IMR-90 (cell line): ENCODE results near the gene PRR23E. TPM values are rescaled to one million over a fixed set of nuclear protein-coding genes. Genes with fewer than 3 reads are reported as not detected.

Experiments
- ATAC-seq: fragments of 200-7000 bp; cut with Tn5 transposase; 2 replicates; pipeline ENCODE4 v1.9.1; 2020; ENCODE audit warnings: low read depth, mild to moderate bottlenecking, moderate library complexity
- BruUV-seq: library from RNA; stranded (reverse); fragments of 400-500 nt; replicated peaks from 2 replicates; lab custom pipeline; 2021; lab: Mats Ljungman, UMichigan
- CTCF ChIA-PET: fragments of 300-600 bp; formaldehyde crosslinking; extraction: SDS; loops from one replicate; lab custom pipeline; 2021; ENCODE audit warnings: antibody characterized with exemption; lab: Yijun Ruan, JAX
- POLR2A ChIA-PET: fragments of 300-600 bp; sonication (Branson Sonifier 250); formaldehyde crosslinking; loops from one replicate; lab custom pipeline; 2022; ENCODE audit warnings: antibody characterized with exemption; ENCODE audit not compliant: unreplicated experiment; lab: Charles Lee
- DNase-seq: peaks from one replicate; pipeline ENCODE4 v3.0.0; 2013
- H2AFZ ChIP-seq: replicated peaks from 2 replicates; pipeline ENCODE3; 2013; ENCODE audit warnings: low read length, mild to moderate bottlenecking; ENCODE audit not compliant: poor library complexity
- H2AK5ac ChIP-seq: 2 replicates; pipeline ENCODE4 v1.6.1; 2013; ENCODE audit warnings: low read depth, low read length, inconsistent platforms
- H2AK9ac ChIP-seq: replicated peaks from 2 replicates; pipeline ENCODE3; 2013; ENCODE audit warnings: mild to moderate bottlenecking, low read depth, low read length, moderate library complexity; ENCODE audit not compliant: poor library complexity
- H2BK120ac ChIP-seq: 2 replicates; pipeline ENCODE4 v1.6.1; 2013; ENCODE audit warnings: low read depth, low read length, inconsistent platforms
- H2BK15ac ChIP-seq: 3 replicates; pipeline ENCODE4 v1.6.1; 2013; ENCODE audit warnings: low read depth, low read length, inconsistent platforms
- H2BK20ac ChIP-seq: 2 replicates; pipeline ENCODE4 v1.6.1; 2013; ENCODE audit warnings: low read depth, mild to moderate bottlenecking, inconsistent platforms, low read length, moderate library complexity
- H2BK5ac ChIP-seq: 2 replicates; pipeline ENCODE4 v1.6.1; 2013; ENCODE audit warnings: mild to moderate bottlenecking, low read depth, low read length, inconsistent platforms; ENCODE audit not compliant: poor library complexity, severe bottlenecking
- H3K14ac ChIP-seq: replicated peaks from 2 replicates; pipeline ENCODE4 v1.6.1; 2013; ENCODE audit warnings: low read depth, low read length, inconsistent platforms
- H3K18ac ChIP-seq: 2 replicates; pipeline ENCODE4 v1.6.1; 2013; ENCODE audit warnings: low read depth, low read length, control low read depth
- H3K23ac ChIP-seq: 2 replicates; pipeline ENCODE4 v1.6.1; 2013; ENCODE audit warnings: low read depth, low read length, inconsistent platforms
- H3K27ac ChIP-seq: 2 replicates; pipeline ENCODE4 v1.5.1; 2013; ENCODE audit warnings: mild to moderate bottlenecking, control low read depth, low read length; ENCODE audit not compliant: insufficient read depth
- H3K27me3 ChIP-seq: 2 replicates; pipeline ENCODE4 v1.6.1; 2013; ENCODE audit warnings: low read length; ENCODE audit not compliant: control insufficient read depth, insufficient read depth
- H3K36me3 ChIP-seq: 2 replicates; pipeline ENCODE4 v1.6.1; 2013; ENCODE audit warnings: low read length, mixed read lengths; ENCODE audit not compliant: control insufficient read depth, insufficient read depth
- H3K4ac ChIP-seq: 2 replicates; pipeline ENCODE4 v1.6.1; 2013; ENCODE audit warnings: low read depth, low read length, inconsistent platforms
- H3K4me1 ChIP-seq: 2 replicates; pipeline ENCODE4 v1.6.1; 2013; ENCODE audit warnings: low read length, mixed read lengths; ENCODE audit not compliant: control insufficient read depth, insufficient read depth
- H3K4me2 ChIP-seq: 2 replicates; pipeline ENCODE4 v1.6.1; 2013; ENCODE audit warnings: low read depth, mild to moderate bottlenecking, control low read depth, low read length, moderate library complexity
- H3K4me3 ChIP-seq: 2 replicates; pipeline ENCODE4 v1.5.1; 2013; ENCODE audit warnings: low read depth, mild to moderate bottlenecking, control low read depth, low read length, moderate library complexity; ENCODE audit not compliant: insufficient read depth
- H3K56ac ChIP-seq: 2 replicates; pipeline ENCODE4 v1.6.1; 2013; ENCODE audit warnings: low read length, inconsistent platforms; ENCODE audit not compliant: insufficient read depth; ENCODE audit errors: extremely low read depth
- H3K79me1 ChIP-seq, 2 experiments: 2 replicates each; pipeline ENCODE4 v1.6.1; 2013; ENCODE audit warnings: low read length in 2 of 2, inconsistent platforms in 1 of 2, low read depth in 1 of 2
- H3K9ac ChIP-seq: 2 replicates; pipeline ENCODE4 v1.6.1; 2013; ENCODE audit warnings: low read depth, low read length, control low read depth
- H3K9me1 ChIP-seq: 2 replicates; pipeline ENCODE4 v1.6.1; 2013; ENCODE audit warnings: low read length, inconsistent platforms; ENCODE audit not compliant: insufficient read depth
- H3K9me3 ChIP-seq: 2 replicates; pipeline ENCODE4 v1.6.1; 2013; ENCODE audit warnings: low read length; ENCODE audit not compliant: control insufficient read depth, insufficient read depth
- H4K20me1 ChIP-seq: 2 replicates; pipeline ENCODE4 v1.6.1; 2013; ENCODE audit warnings: low read length, inconsistent platforms; ENCODE audit not compliant: insufficient read depth
- H4K5ac ChIP-seq: 2 replicates; pipeline ENCODE4 v1.6.1; 2013; ENCODE audit warnings: mild to moderate bottlenecking, low read depth, low read length, control low read depth
- H4K8ac ChIP-seq, 2 experiments: 2 replicates each; pipeline ENCODE4 v1.6.1; 2013; ENCODE audit warnings: low read depth in 2 of 2, low read length in 2 of 2, control low read depth in 1 of 2, inconsistent platforms in 1 of 2
- H4K91ac ChIP-seq: 2 replicates; pipeline ENCODE4 v1.6.1; 2013; ENCODE audit warnings: low read depth, low read length, inconsistent platforms; ENCODE audit not compliant: insufficient read depth
- BHLHE40 ChIP-seq: fragments of 150-350 bp; IDR thresholded peaks from 2 replicates; pipeline ENCODE4 v1.6.1; 2016; ENCODE audit warnings: mild to moderate bottlenecking, low read depth, low read length
- CEBPB ChIP-seq: IDR thresholded peaks from 2 replicates; pipeline ENCODE4 v1.6.1; 2012; ENCODE audit warnings: low read depth, low read length, improper control_type of control experiment
- CTCF ChIP-seq: conservative IDR thresholded peaks from 2 replicates; pipeline ENCODE4 v1.5.1; 2012; ENCODE audit warnings: mild to moderate bottlenecking, low read depth, low read length, improper control_type of control experiment
- ELK1 ChIP-seq: fragments of 150-350 bp; IDR thresholded peaks from 2 replicates; pipeline ENCODE4 v1.6.1; 2016; ENCODE audit warnings: low read depth, mild to moderate bottlenecking, low read length, moderate library complexity, borderline replicate concordance
- FOS ChIP-seq: fragments of 150-350 bp; IDR thresholded peaks from 2 replicates; pipeline ENCODE4 v1.6.1; 2016; ENCODE audit warnings: low read depth, low read length
- MAFK ChIP-seq: IDR thresholded peaks from 2 replicates; pipeline ENCODE4 v1.6.1; 2012; ENCODE audit warnings: low read depth, low read length, improper control_type of control experiment
- MAZ ChIP-seq: IDR thresholded peaks from 2 replicates; pipeline ENCODE4 v1.6.1; 2012; ENCODE audit warnings: low read depth, mild to moderate bottlenecking, low read length, improper control_type of control experiment, moderate library complexity, borderline replicate concordance
- MXI1 ChIP-seq: IDR thresholded peaks from 2 replicates; pipeline ENCODE4 v1.6.1; 2012; ENCODE audit warnings: low read depth, mild to moderate bottlenecking, low read length, moderate library complexity, borderline replicate concordance
- NFE2L2 ChIP-seq: fragments of 150-350 bp; IDR thresholded peaks from 2 replicates; pipeline ENCODE4 v1.6.1; 2016; ENCODE audit warnings: low read depth, mild to moderate bottlenecking, low read length
- POLR2A ChIP-seq: IDR thresholded peaks from 2 replicates; pipeline ENCODE4 v1.6.1; 2012; ENCODE audit warnings: mild to moderate bottlenecking, low read depth, low read length
- RAD21 ChIP-seq: IDR thresholded peaks from 2 replicates; pipeline ENCODE4 v1.6.1; 2012; ENCODE audit warnings: low read length, improper control_type of control experiment
- RCOR1 ChIP-seq: IDR thresholded peaks from 2 replicates; pipeline ENCODE4 v1.6.1; 2012; ENCODE audit warnings: mild to moderate bottlenecking, low read length, improper control_type of control experiment; ENCODE audit not compliant: insufficient replicate concordance
- SMC3 ChIP-seq: fragments of 150-350 bp; IDR thresholded peaks from 2 replicates; pipeline ENCODE4 v1.6.1; 2016; ENCODE audit warnings: low read depth, mild to moderate bottlenecking, antibody characterized with exemption, low read length, moderate library complexity
- USF2 ChIP-seq: fragments of 150-350 bp; IDR thresholded peaks from 2 replicates; pipeline ENCODE4 v1.6.1; 2017; ENCODE audit warnings: mild to moderate bottlenecking, antibody characterized with exemption, low read length, low read depth
- WGBS, 2 experiments: methylation state at CpG; one replicate each; pipeline versions ENCODE4 v1.1.5 to v1.1.7; 2013; ENCODE audit warnings: missing lambda C conversion rate in 2 of 2; ENCODE audit not compliant: insufficient read length in 1 of 2; ENCODE audit errors: extremely low coverage in 2 of 2; 5-methylcytosine and 5-hydroxymethylcytosine counted together
- dilution Hi-C: fragments of 300-500 bp; cut with HindIII; formaldehyde crosslinking; loops from one replicate; pipeline ENCODE4 v1.14.3; 2018; ENCODE audit warnings: low sequenced_read_pairs; ENCODE audit not compliant: unreplicated experiment
- in situ Hi-C: fragments of 300-500 bp; cut with MboI; formaldehyde crosslinking; loops from 3 replicates; pipeline ENCODE4 v1.14.3; 2019; ENCODE audit warnings: low sequenced_read_pairs, inconsistent platforms, mixed read lengths
- intact Hi-C: fragments of 100-400 bp; cut with micrococcal nuclease; formaldehyde crosslinking; loops from 2 replicates; pipeline ENCODE4 v1.10.0; 2022
- polyA plus RNA-seq, 3 experiments: library from polyadenylated mRNA; depleted of rRNA; stranded (reverse); fragments of >200 nt; gene quantifications; 2 replicates each; pipeline ENCODE4 v1.2.3, GENCODE V29; 2012; ENCODE audit warnings: low replicate concordance in 1 of 3
- total RNA-seq: library from RNA; depleted of rRNA; stranded (reverse); fragments of >200 nt; gene quantifications from 2 replicates; pipeline ENCODE4 v1.2.3, GENCODE V29; 2012

Gene PRR23E
- total and polyA plus RNA-seq, 2 of the 4 experiments (the other 2 are of a cell fraction), result not detected

- H3K9me1 ChIP-seq, result no peaks in the 10 kb centered on the region
- no peak overlapping the region for H3K18ac ChIP-seq
- H3K56ac ChIP-seq, result no peak overlapping the region
- no peak overlapping the region for H4K91ac ChIP-seq
- no peak overlapping the region for H3K9ac ChIP-seq
- ChIA-PET CTCF (no interaction called here), POLR2A (no interaction called here)
- H4K20me1 ChIP-seq, result no peaks in the 10 kb centered on the region
- no peak overlapping the region for H2BK15ac ChIP-seq
- 20% methylated on average over 1 of the region's 6 CpGs; no CpG with 5 or more reads in 1 of the 2 experiments for WGBS, 2 experiments
- no peak overlapping the region for H2AFZ ChIP-seq
- 0 out of 2 replicates have a peak, but pooled peaks cover 3% of the 10 kb centered on the region for H3K9me3 ChIP-seq
- no peaks in the 10 kb centered on the region for H3K79me1 ChIP-seq
- DNase-seq, result no peak
- no peak overlapping the region for H2BK5ac ChIP-seq
- no peak overlapping the region for H3K4ac ChIP-seq
- H2AK5ac ChIP-seq, result no peak overlapping the region
- TF ChIP-seq MXI1, result no peak
- no peak for TF ChIP-seq MAZ
- no peak for TF ChIP-seq USF2
- no peak for TF ChIP-seq BHLHE40
- TF ChIP-seq SMC3, result no peak
- no peak for TF ChIP-seq ELK1
- no peak for TF ChIP-seq FOS
- TF ChIP-seq RCOR1, result no peak
- no peak for TF ChIP-seq MAFK
- TF ChIP-seq NFE2L2, result no peak
- no peak for TF ChIP-seq CTCF
- no peak for TF ChIP-seq CEBPB
- TF ChIP-seq RAD21, result no peak
- TF ChIP-seq POLR2A, result no peak
- H3K4me3 ChIP-seq, result no peak overlapping the region
- no peak overlapping the region for H3K14ac ChIP-seq
- H3K4me2 ChIP-seq, result no peak overlapping the region
- in situ Hi-C loops, result no loop called here
- intact Hi-C loops, result no loop called here
- H4K5ac ChIP-seq, result no peak overlapping the region
- peaks cover 14% of the 10 kb centered on the region for H3K27me3 ChIP-seq
- H2BK20ac ChIP-seq, result no peak overlapping the region
- no peak overlapping the region for H2AK9ac ChIP-seq
- H3K36me3 ChIP-seq, result no peaks in the 10 kb centered on the region
- H3K27ac ChIP-seq, result no peak overlapping the region
- no peak for ATAC-seq
- no peak overlapping the region for H4K8ac ChIP-seq
- H3K23ac ChIP-seq, result no peak overlapping the region
- no TSS peak for BruUV-seq
- no peaks in the 10 kb centered on the region; the same call in 1 of the 2 replicates for H3K4me1 ChIP-seq
- H2BK120ac ChIP-seq, result no peak overlapping the region
- dilution Hi-C loops, result no loop called here
Observed at GRCh38 chr3:127145266-127145665, 47.7 kb upstream of the PRR23E start.
